Hypothalamus (tissue), 51 donors: Measurements from ENCODE around the gene MMD.
"Not testable (repeated sequence)": the region's sequence is repeated elsewhere in the genome, so short reads cannot be mapped to it uniquely, and the experiment has no call there.

Experiments
- DNase-seq, 51 donors: peaks; one replicate each; lab custom pipeline; 2025; lab: John Stamatoyannopoulos, UW

The MMD gene

GRCh38 chr17:55421179-55421934 is at the start of gene MMD:
TSS of gene MMD (minus strand) at chr17:55421835. CDS start at chr17:55421695, 140 bp downstream.
- DNase-seq, result peak in 24 of 51 donors; percentile 5 to 72 (median 42)

- peak in 2 of 51 donors; percentile 5 to 13 for DNase-seq
Observed at GRCh38 chr17:55466671-55467070, 45.0 kb upstream of the MMD start.

GRCh38 chr17:55465771-55466170 is 44.1 kb upstream of the MMD start:
- DNase-seq, result not testable (repeated sequence)

- DNase-seq, result no peak
Observed at GRCh38 chr17:55463600-55463999, 42.0 kb upstream of the MMD start.

- no peak for DNase-seq
Observed at GRCh38 chr17:55462711-55463110, 41.1 kb upstream of the MMD start.

- DNase-seq, result no peak
Observed at GRCh38 chr17:55462234-55462633, 40.6 kb upstream of the MMD start.

GRCh38 chr17:55458978-55459377 is 37.3 kb upstream of the MMD start:
- no peak for DNase-seq

- no peak for DNase-seq
Observed at GRCh38 chr17:55458287-55458900, 36.8 kb upstream of the MMD start.

- no peak for DNase-seq
Observed at GRCh38 chr17:55456307-55457240, 34.9 kb upstream of the MMD start.

- no peak for DNase-seq
Observed at GRCh38 chr17:55454906-55455474, 33.4 kb upstream of the MMD start.

GRCh38 chr17:55453839-55454557 is 32.4 kb upstream of the MMD start:
- DNase-seq, result peak in 6 of 51 donors; percentile 1 to 10 (median 6)

- no peak for DNase-seq
Observed at GRCh38 chr17:55452139-55452790, 30.6 kb upstream of the MMD start.

- DNase-seq, result no peak
Observed at GRCh38 chr17:55451758-55452138, 30.1 kb upstream of the MMD start.

- no peak for DNase-seq
Observed at GRCh38 chr17:55451203-55451641, 29.6 kb upstream of the MMD start.

- no peak for DNase-seq
Observed at GRCh38 chr17:55450232-55450825, 28.7 kb upstream of the MMD start.

- DNase-seq, result no peak
Observed at GRCh38 chr17:55448681-55449080, 27.0 kb upstream of the MMD start.

GRCh38 chr17:55446581-55447205 is 25.1 kb upstream of the MMD start:
- no peak for DNase-seq

GRCh38 chr17:55446004-55446403 is 24.4 kb upstream of the MMD start:
- not testable (repeated sequence) for DNase-seq
